ENCODE data around the gene CHN1. TPM values are rescaled to one million over a fixed set of nuclear protein-coding genes. Genes with fewer than 3 reads are reported as not detected.
A peak's percentile ranks its signal among the peaks of the same experiment; 100 is the strongest.

CHN1 gene
- polyA plus RNA-seq, 1 of the 3 experiments (the other 2 are of a cell fraction) = 31.6 TPM

DNA sequence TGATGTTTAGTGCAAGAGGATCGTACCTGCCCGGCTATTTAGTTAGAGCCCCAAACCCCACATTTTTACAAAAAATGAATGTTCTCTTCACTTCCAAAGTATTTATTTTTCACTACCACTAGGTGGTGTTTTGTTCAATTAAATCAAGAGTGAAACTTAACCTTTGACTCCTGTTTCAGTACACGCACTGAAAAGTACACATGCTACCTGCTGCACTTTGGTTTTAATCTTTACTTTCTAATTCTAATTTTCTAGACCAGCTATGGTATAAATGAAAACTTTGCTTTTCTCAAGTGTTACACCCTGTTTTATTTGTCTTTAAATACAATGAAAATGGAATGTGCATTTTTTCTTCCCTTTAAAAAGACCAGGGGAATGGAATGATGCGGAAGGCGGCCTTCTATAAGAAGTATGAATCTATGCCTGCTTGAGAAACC, 31.4 kb upstream of the CHN1 start:
- DNase-seq = peak; percentile 30
- CTCF ChIA-PET = interaction anchor here (0.6 to 1.5 kb wide), 6 partner anchors 12 to 1075 kb away, joined by 3 to 9 read pairs (median 4); no protein-coding TSS in a partner anchor
- POLR2A ChIA-PET = no interaction called here
- Histone ChIP-seq H2AFZ (ENCODE audit: low read depth) (peak overlapping the region; percentile 79), H3F3A (replicated peaks; ENCODE audit: insufficient read depth) (no peaks in the 10 kb centered on the region), H3K9ac (no peak overlapping the region), H3K4me3 (ENCODE audit: low read depth in 2 of 2, low read length in 1 of 2) (no peak overlapping the region), H3K27me3 (ENCODE audit: insufficient read depth) (no peaks in the 10 kb centered on the region), H3K27ac (ENCODE audit: low read depth in 2 of 2, low read length in 1 of 2) (no peak overlapping the region), H4K20me1 (ENCODE audit: insufficient read depth) (no peaks in the 10 kb centered on the region), H3K9me2 (no peaks in the 10 kb centered on the region), H3K4me1 (ENCODE audit: control insufficient read depth in 1 of 2, insufficient read depth in 2 of 2, low read depth in 1 of 2, low read length in 1 of 2) (no peaks in the 10 kb centered on the region), H3K4me2 (0 out of 2 replicates have a peak overlapping the region, but pooled peaks have one; percentile 31), H3K36me3 (replicated peaks in 1 of 2; ENCODE audit: control insufficient read depth in 1 of 2, insufficient read depth in 2 of 2, low read length in 1 of 2) (no peaks in the 10 kb centered on the region), H3K79me2 (ENCODE audit: insufficient read depth) (no peaks in the 10 kb centered on the region), H3K9me3 (no peaks in the 10 kb centered on the region)
- 63% methylated on average over 5 of the region's 5 CpGs for WGBS (ENCODE audit: low lambda C conversion rate)
- TF ChIP-seq MXI1 (IDR thresholded peaks at IDR 0.05; ENCODE audit: low read depth, low read length) (no peak), RCOR1 (IDR thresholded peaks at IDR 0.05; ENCODE audit: low read length) (no peak), MEF2A (IDR thresholded peaks at IDR 0.05; ENCODE audit: borderline replicate concordance, low read depth) (no peak), RXRA (IDR thresholded peaks at IDR 0.05; ENCODE audit: borderline replicate concordance, low read depth) (no peak), FOXJ3 (CRISPR knock-in tag; IDR thresholded peaks at IDR 0.05) (no peak), ZBTB33 (IDR thresholded peaks at IDR 0.05; ENCODE audit: borderline replicate concordance, low read depth) (no peak), EP300 (IDR thresholded peaks at IDR 0.05; ENCODE audit: borderline replicate concordance in 1 of 2, low read depth in 1 of 2, low read length in 1 of 2) (no peak), REST (IDR thresholded peaks at IDR 0.05; ENCODE audit: low read depth, low read length) (no peak), POLR2AphosphoS5 (IDR thresholded peaks at IDR 0.05; ENCODE audit: low read depth, low read length) (no peak), RAD21 (IDR thresholded peaks at IDR 0.05; ENCODE audit: low read length) (peak; percentile 46), PBX3 (IDR thresholded peaks at IDR 0.05) (no peak), TCF12 (IDR thresholded peaks at IDR 0.05) (no peak), GABPA (IDR thresholded peaks at IDR 0.05; ENCODE audit: low read depth) (no peak), NRF1 (IDR thresholded peaks at IDR 0.05; ENCODE audit: low read depth, low read length) (no peak), TAF1 (IDR thresholded peaks at IDR 0.05; ENCODE audit: borderline replicate concordance, low read depth, low read length) (no peak), SMC3 (IDR thresholded peaks at IDR 0.05; ENCODE audit: low read depth, low read length) (peak; percentile 32; the same call in 1 of the 2 replicates), GATA2 (CRISPR knock-in tag; IDR thresholded peaks at IDR 0.05) (no peak), SIN3A (IDR thresholded peaks at IDR 0.05; ENCODE audit: borderline replicate concordance, low read depth, low read length) (no peak)
- TF ChIP-seq, protein P1, sequence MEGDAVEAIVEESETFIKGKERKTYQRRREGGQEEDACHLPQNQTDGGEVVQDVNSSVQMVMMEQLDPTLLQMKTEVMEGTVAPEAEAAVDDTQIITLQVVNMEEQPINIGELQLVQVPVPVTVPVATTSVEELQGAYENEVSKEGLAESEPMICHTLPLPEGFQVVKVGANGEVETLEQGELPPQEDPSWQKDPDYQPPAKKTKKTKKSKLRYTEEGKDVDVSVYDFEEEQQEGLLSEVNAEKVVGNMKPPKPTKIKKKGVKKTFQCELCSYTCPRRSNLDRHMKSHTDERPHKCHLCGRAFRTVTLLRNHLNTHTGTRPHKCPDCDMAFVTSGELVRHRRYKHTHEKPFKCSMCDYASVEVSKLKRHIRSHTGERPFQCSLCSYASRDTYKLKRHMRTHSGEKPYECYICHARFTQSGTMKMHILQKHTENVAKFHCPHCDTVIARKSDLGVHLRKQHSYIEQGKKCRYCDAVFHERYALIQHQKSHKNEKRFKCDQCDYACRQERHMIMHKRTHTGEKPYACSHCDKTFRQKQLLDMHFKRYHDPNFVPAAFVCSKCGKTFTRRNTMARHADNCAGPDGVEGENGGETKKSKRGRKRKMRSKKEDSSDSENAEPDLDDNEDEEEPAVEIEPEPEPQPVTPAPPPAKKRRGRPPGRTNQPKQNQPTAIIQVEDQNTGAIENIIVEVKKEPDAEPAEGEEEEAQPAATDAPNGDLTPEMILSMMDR (IDR thresholded peaks at IDR 0.05) = peak; percentile 68
- TF ChIP-seq, protein P2, sequence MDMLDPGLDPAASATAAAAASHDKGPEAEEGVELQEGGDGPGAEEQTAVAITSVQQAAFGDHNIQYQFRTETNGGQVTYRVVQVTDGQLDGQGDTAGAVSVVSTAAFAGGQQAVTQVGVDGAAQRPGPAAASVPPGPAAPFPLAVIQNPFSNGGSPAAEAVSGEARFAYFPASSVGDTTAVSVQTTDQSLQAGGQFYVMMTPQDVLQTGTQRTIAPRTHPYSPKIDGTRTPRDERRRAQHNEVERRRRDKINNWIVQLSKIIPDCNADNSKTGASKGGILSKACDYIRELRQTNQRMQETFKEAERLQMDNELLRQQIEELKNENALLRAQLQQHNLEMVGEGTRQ (IDR thresholded peaks at IDR 0.05; ENCODE audit: borderline replicate concordance, low read depth, low read length) = no peak
